LNCaP clone FGC (cell line): Measurements from ENCODE around the gene DBNDD2.

Source experiments
- DNase-seq: peaks from one replicate; pipeline ENCODE4 v3.0.0-alpha.2; 2011; ENCODE audit warnings: low read depth
- H3K4me3 ChIP-seq: 2 replicates; pipeline ENCODE4 v1.5.1; 2011; ENCODE audit warnings: mild to moderate bottlenecking, low read depth, low read length, control low read depth
- TF ChIP-seq, protein P1 (sequence below): IDR thresholded peaks from 2 replicates; pipeline ENCODE4 v1.5.1; 2012; ENCODE audit warnings: mild to moderate bottlenecking; ENCODE audit not compliant: control insufficient read depth, insufficient read depth; ENCODE audit errors: extremely low read depth

The DBNDD2 gene

DNA sequence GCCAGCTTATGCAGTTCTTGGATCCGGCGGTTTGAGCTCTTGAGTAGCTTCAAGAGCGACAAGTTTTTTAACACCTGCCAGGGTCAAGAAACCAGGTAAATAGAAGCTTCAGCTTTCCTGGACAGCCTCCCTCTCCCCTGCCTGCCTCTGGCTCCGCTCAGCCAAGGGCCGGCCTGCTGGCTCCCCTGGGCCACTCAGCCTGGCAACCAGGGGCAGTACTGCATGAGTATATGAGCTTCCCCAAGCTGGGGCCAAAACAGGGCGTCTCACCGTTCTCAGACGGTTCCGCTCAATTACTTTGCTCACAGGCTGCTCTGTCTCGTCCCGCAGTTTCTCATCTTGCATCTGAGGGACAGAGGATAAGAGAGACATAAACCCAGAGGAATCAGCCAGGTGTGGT is 30.8 kb upstream of the DBNDD2 start:
- TF ChIP-seq, protein P1, sequence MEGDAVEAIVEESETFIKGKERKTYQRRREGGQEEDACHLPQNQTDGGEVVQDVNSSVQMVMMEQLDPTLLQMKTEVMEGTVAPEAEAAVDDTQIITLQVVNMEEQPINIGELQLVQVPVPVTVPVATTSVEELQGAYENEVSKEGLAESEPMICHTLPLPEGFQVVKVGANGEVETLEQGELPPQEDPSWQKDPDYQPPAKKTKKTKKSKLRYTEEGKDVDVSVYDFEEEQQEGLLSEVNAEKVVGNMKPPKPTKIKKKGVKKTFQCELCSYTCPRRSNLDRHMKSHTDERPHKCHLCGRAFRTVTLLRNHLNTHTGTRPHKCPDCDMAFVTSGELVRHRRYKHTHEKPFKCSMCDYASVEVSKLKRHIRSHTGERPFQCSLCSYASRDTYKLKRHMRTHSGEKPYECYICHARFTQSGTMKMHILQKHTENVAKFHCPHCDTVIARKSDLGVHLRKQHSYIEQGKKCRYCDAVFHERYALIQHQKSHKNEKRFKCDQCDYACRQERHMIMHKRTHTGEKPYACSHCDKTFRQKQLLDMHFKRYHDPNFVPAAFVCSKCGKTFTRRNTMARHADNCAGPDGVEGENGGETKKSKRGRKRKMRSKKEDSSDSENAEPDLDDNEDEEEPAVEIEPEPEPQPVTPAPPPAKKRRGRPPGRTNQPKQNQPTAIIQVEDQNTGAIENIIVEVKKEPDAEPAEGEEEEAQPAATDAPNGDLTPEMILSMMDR: no peak
- DNase-seq: no peak
- H3K4me3 ChIP-seq: no peak overlapping the region

DNA sequence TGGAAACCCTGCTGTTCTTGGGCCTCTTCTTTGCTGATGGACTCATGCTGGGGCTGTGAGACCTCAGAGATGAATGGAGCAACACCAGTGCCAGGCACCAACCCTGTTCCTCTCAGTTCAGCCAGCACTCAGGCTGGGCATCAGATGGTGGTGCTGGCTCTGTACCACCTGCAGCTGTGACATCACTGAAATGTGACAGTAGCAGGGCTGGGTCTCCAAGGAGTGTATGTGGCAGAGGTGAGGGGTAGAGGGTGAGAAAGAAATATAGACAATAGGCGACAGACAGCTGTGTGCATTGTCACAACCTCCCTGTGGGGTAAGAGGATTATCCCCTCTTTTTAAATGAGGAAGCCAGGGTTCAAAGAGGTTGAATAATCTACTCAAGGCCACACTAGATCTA is 29.9 kb upstream of the DBNDD2 start, which contains the start of gene TP53TG5:
TSS of gene TP53TG5 (minus strand) at position 135 of the 400 bp plus-strand sequence. CDS start at position 46, 89 bp downstream.
- TF ChIP-seq, protein P1: no peak
- DNase-seq: no peak
- H3K4me3 ChIP-seq: no peak within 1 kb of the TSS

DNA sequence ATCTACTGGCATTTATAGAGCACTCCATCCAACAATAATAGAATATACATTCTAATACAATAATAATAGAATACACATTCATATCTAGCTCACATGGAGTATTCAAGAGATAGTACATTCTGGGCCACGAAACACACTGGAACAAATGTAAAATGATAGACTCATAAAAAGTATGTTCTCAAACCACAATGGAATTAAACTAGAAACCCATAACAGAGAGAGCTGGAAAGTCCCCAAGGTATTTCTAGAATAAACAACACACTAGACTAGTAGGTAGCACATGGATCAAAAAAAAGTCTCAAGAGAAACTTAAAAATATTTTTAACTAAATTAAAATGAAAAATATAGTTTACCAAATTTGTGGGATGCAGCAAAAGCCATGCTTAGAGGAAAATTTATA is 20.8 kb upstream of the DBNDD2 start:
- TF ChIP-seq, protein P1: no peak
- DNase-seq: no peak

DNA sequence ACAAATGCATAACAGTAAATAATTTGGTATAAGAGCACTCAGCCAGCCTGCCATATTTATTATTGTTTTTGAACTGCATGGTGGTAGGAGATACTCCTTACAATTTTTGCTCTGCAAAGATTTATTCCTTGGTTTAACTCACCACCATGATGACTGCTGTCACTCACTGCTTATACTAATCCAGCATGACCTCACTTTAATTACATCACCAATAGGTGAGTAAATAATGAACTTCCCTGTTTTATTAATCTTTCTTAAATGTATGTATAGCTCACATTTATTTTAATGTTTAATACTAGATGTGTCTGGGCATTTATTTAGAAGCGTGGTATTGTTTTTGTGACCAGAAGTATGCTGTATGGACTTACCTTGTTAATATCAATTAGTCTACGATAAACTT is 17.2 kb upstream of the DBNDD2 start:
- DNase-seq: no peak
- no peak overlapping the region for H3K4me3 ChIP-seq
- TF ChIP-seq, protein P1: no peak

More for the DNA sequence above, 20.8 kb upstream of the DBNDD2 start:
- no peak overlapping the region for H3K4me3 ChIP-seq

DNA sequence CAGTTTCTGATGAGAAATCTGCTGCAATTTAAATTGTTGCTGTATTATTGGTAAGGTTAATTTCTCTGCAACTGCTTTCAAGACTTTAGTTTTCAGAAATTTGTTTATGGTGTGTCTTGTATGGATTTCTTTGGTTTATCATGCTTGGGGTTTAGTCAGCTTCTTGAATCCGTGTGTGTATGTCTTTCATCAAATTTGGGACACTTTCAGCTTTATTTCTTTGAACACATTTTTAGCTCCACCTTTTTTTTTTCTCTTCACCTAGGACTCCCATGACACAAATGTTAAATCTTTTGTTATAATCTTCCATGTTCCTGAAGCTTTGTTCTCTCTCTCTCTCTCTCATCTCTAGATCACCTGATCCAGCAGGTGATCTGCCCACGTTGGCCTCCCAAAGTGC is 16.5 kb upstream of the DBNDD2 start:
- H3K4me3 ChIP-seq: no peak overlapping the region
- no peak for DNase-seq
- TF ChIP-seq, protein P1: no peak

DNA sequence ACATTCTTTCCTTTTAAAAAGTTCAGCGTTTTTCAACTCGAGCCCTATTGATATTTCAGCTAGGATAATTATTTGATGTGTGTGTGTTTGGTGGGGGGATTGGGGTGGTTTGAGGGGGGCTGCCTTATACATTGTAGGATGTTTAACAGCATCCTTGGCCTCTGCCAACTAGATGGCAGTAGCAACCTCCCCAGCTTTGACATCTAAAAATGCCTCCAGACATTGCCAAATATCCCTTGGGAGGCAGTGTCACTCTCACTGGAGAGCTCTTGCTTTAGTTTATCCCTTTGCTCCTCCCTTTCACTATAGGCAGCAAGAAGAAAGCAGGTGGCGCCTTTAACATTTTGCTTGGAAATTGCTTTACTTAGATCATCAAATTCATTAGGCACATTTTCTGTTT is 15.4 kb upstream of the DBNDD2 start:
- DNase-seq: no peak
- no peak overlapping the region for H3K4me3 ChIP-seq
- TF ChIP-seq, protein P1: peak; percentile 36
